Loucy (cell line): Measurements from ENCODE around the gene KIF26A.

Experiments used
- H2AFZ ChIP-seq: fragments of 200-600 bp; sonication (generic); 2 replicates; pipeline ENCODE4 v1.6.0; 2016; ENCODE audit warnings: antibody characterized with exemption, mild to moderate bottlenecking, low read length, moderate library complexity
- H3F3A ChIP-seq: fragments of 200-600 bp; 2 replicates; pipeline ENCODE4 v1.6.0; 2016; ENCODE audit warnings: antibody characterized with exemption, low read depth, mild to moderate bottlenecking
- H3K27me3 ChIP-seq: fragments of 200-600 bp; sonication (generic); 2 replicates; pipeline ENCODE4 v1.6.1; 2014; ENCODE audit warnings: low read length, mild to moderate bottlenecking; ENCODE audit not compliant: insufficient read depth, poor library complexity, severe bottlenecking
- H3K36me3 ChIP-seq: fragments of 200-600 bp; sonication (generic); 2 replicates; pipeline ENCODE4 v1.6.1; 2016; ENCODE audit warnings: low read length; ENCODE audit not compliant: insufficient read depth
- H3K4me1 ChIP-seq: fragments of 200-600 bp; sonication (generic); 2 replicates; pipeline ENCODE4 v1.5.1; 2014; ENCODE audit warnings: low read length, mild to moderate bottlenecking; ENCODE audit not compliant: insufficient read depth, poor library complexity, severe bottlenecking
- H3K4me2 ChIP-seq: fragments of 200-600 bp; sonication (generic); 2 replicates; pipeline ENCODE4 v1.6.0; 2014; ENCODE audit warnings: antibody characterized with exemption, low read length, low read depth, mild to moderate bottlenecking; ENCODE audit not compliant: poor library complexity, severe bottlenecking
- H3K4me3 ChIP-seq: fragments of 200-600 bp; sonication (generic); 2 replicates; pipeline ENCODE4 v1.5.1; 2014; ENCODE audit warnings: low read length, mild to moderate bottlenecking, mixed read lengths; ENCODE audit not compliant: poor library complexity, severe bottlenecking
- H3K79me2 ChIP-seq: fragments of 200-600 bp; sonication (generic); 2 replicates; pipeline ENCODE4 v1.6.1; 2014; ENCODE audit warnings: low read length; ENCODE audit not compliant: insufficient read depth
- H3K9ac ChIP-seq: fragments of 200-600 bp; sonication (generic); 2 replicates; pipeline ENCODE4 v1.6.0; 2014; ENCODE audit warnings: mild to moderate bottlenecking, low read depth, low read length, moderate library complexity; ENCODE audit not compliant: poor library complexity, severe bottlenecking
- H3K9me2 ChIP-seq: fragments of 200-600 bp; sonication (generic); replicated peaks from 2 replicates; pipeline ENCODE4 v1.6.1; 2016; ENCODE audit warnings: low read depth, low read length, mixed read lengths
- H3K9me3 ChIP-seq: fragments of 200-600 bp; sonication (generic); 2 replicates; pipeline ENCODE4 v1.6.1; 2014; ENCODE audit warnings: mild to moderate bottlenecking, antibody characterized with exemption, low read length, low read depth; ENCODE audit not compliant: insufficient read depth
- H4K20me1 ChIP-seq: fragments of 200-600 bp; sonication (generic); 2 replicates; pipeline ENCODE4 v1.6.0; 2014; ENCODE audit warnings: antibody characterized with exemption, low read length, mild to moderate bottlenecking; ENCODE audit not compliant: insufficient read depth, poor library complexity, severe bottlenecking
- CTCF ChIP-seq: fragments of 200-600 bp; sonication (generic); conservative IDR thresholded peaks from 2 replicates; pipeline ENCODE4 v1.5.1; 2014; ENCODE audit warnings: mild to moderate bottlenecking, antibody characterized with exemption, low read length
- EZH2phosphoT487 ChIP-seq: fragments of 200-600 bp; IDR thresholded peaks from 2 replicates; pipeline ENCODE4 v1.6.1; 2018; ENCODE audit warnings: antibody characterized with exemption, mild to moderate bottlenecking, moderate library complexity, borderline replicate concordance

KIF26A gene

GRCh38 chr14:104131968-104132732, 6.2 kb upstream of the KIF26A start:
- Histone ChIP-seq H3K4me1 (no peaks in the 10 kb centered on the region), H3K9ac (no peak overlapping the region), H3K4me2 (no peak overlapping the region), H2AFZ (no peak overlapping the region), H3F3A (no peaks in the 10 kb centered on the region), H3K79me2 (no peaks in the 10 kb centered on the region), H3K9me3 (no peaks in the 10 kb centered on the region), H3K4me3 (no peak overlapping the region), H3K36me3 (no peaks in the 10 kb centered on the region), H3K27me3 (no peaks in the 10 kb centered on the region), H3K9me2 (no peaks in the 10 kb centered on the region), H4K20me1 (no peaks in the 10 kb centered on the region)
- TF ChIP-seq CTCF (no peak), EZH2phosphoT487 (no peak)

DNA sequence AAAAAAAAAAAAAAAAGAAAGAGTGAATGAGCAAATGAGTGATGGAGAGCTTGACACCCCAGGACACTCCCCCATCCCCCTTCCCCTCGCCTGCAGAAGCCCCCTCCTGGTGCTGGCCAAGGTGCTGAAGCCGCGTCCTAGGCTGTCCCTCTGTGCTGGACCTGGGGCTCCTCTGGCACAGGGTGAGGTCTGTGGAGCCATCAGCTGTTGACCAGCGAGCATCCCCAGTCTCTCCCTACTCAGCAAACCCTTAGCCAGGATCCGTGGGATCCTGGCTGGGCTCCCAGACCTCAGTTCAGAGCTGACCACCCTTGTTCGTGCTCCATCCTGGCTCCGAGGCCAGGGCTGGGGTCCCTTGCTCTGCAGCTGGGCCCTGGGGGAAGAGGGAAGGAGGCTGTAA, 5.4 kb upstream of the KIF26A start:
- Histone ChIP-seq H4K20me1 (no peaks in the 10 kb centered on the region), H3K4me2 (no peak overlapping the region), H3K36me3 (no peaks in the 10 kb centered on the region), H3F3A (no peaks in the 10 kb centered on the region), H3K4me1 (no peaks in the 10 kb centered on the region), H2AFZ (no peak overlapping the region), H3K9ac (no peak overlapping the region), H3K4me3 (no peak overlapping the region), H3K79me2 (no peaks in the 10 kb centered on the region), H3K27me3 (no peaks in the 10 kb centered on the region), H3K9me2 (no peaks in the 10 kb centered on the region), H3K9me3 (no peaks in the 10 kb centered on the region)
- TF ChIP-seq EZH2phosphoT487 (no peak), CTCF (no peak)

- H3K4me1 ChIP-seq: no peaks in the 10 kb centered on the region
- H3K9me3 ChIP-seq: no peaks in the 10 kb centered on the region
Measured at GRCh38 chr14:104133496-104133895, 4.9 kb upstream of the KIF26A start.

More at GRCh38 chr14:104133496-104133895, 4.9 kb upstream of the KIF26A start:
- Histone ChIP-seq H3K9me2 (no peaks in the 10 kb centered on the region), H3K36me3 (no peaks in the 10 kb centered on the region), H3K79me2 (no peaks in the 10 kb centered on the region), H3K4me2 (no peak overlapping the region), H2AFZ (no peak overlapping the region), H3K9ac (no peak overlapping the region), H3K4me3 (no peak overlapping the region), H3K27me3 (no peaks in the 10 kb centered on the region), H4K20me1 (no peaks in the 10 kb centered on the region), H3F3A (no peaks in the 10 kb centered on the region)
- no peak for TF ChIP-seq CTCF
- no peak for TF ChIP-seq EZH2phosphoT487
